ENCODE data around the gene TBC1D2B. TPM values are rescaled to one million over a fixed set of nuclear protein-coding genes. Genes with fewer than 3 reads are reported as not detected.

The TBC1D2B gene
- total RNA-seq, 1 donor: 52.2 TPM

GRCh38 chr15:78110096-78110495 lies 32.6 kb upstream of the TBC1D2B start:
- no peak for DNase-seq (ENCODE audit: low read depth)
- TF ChIP-seq CTCF (IDR thresholded peaks at IDR 0.05; ENCODE audit: insufficient read depth, low read depth, low read length): no peak
- H3K4me3 ChIP-seq (ENCODE audit: low read depth, low read length): no peak overlapping the region

- no peak for TF ChIP-seq CTCF (IDR thresholded peaks at IDR 0.05; ENCODE audit: insufficient read depth, low read depth, low read length)
- no peak for DNase-seq (ENCODE audit: low read depth)
- H3K4me3 ChIP-seq (ENCODE audit: low read depth, low read length): no peak overlapping the region
These were observed 31.6 kb upstream of the TBC1D2B start for GRCh38 chr15:78109156-78109555.

GRCh38 chr15:78108300-78109084 lies 31.0 kb upstream of the TBC1D2B start:
- H3K4me3 ChIP-seq (ENCODE audit: low read depth, low read length): no peak overlapping the region
- peak; percentile 90 for DNase-seq (ENCODE audit: low read depth)
- peak; percentile 99 for TF ChIP-seq CTCF (IDR thresholded peaks at IDR 0.05; ENCODE audit: insufficient read depth, low read depth, low read length)

GRCh38 chr15:78107471-78107870 lies 30.0 kb upstream of the TBC1D2B start:
- DNase-seq (ENCODE audit: low read depth): no peak
- no peak for TF ChIP-seq CTCF (IDR thresholded peaks at IDR 0.05; ENCODE audit: insufficient read depth, low read depth, low read length)

GRCh38 chr15:78105476-78106241 lies 28.1 kb upstream of the TBC1D2B start:
- no peak for TF ChIP-seq CTCF (IDR thresholded peaks at IDR 0.05; ENCODE audit: insufficient read depth, low read depth, low read length)
- DNase-seq (ENCODE audit: low read depth): peak; percentile 39
- no peak overlapping the region for H3K4me3 ChIP-seq (ENCODE audit: low read depth, low read length)

More at GRCh38 chr15:78107471-78107870, 30.0 kb upstream of the TBC1D2B start:
- no peak overlapping the region for H3K4me3 ChIP-seq (ENCODE audit: low read depth, low read length)

- TF ChIP-seq CTCF (IDR thresholded peaks at IDR 0.05; ENCODE audit: insufficient read depth, low read depth, low read length): no peak
These were observed 27.3 kb upstream of the TBC1D2B start for GRCh38 chr15:78104566-78105475.

More at GRCh38 chr15:78104566-78105475, 27.3 kb upstream of the TBC1D2B start:
- no peak overlapping the region for H3K4me3 ChIP-seq (ENCODE audit: low read depth, low read length)
- DNase-seq (ENCODE audit: low read depth): no peak
